PC-3 (cell line): Measurements from ENCODE around the gene SEC22A. TPM values are rescaled to one million over a fixed set of nuclear protein-coding genes. Genes with fewer than 3 reads are reported as not detected.
A peak's percentile ranks its signal among the peaks of the same experiment; 100 is the strongest.

Source experiments
- ATAC-seq: fragments of 200-7000 bp; cut with Tn5 transposase; 2 replicates; pipeline ENCODE4 v1.9.1; 2020; ENCODE audit warnings: mild to moderate bottlenecking, moderate library complexity
- BruUV-seq: library from RNA; stranded (reverse); fragments of 400-500 nt; replicated peaks from 2 replicates; lab custom pipeline; 2021; lab: Mats Ljungman, UMichigan
- CTCF ChIA-PET: fragments of 300-600 bp; sonication (Branson Sonifier 250); formaldehyde crosslinking; loops from one replicate; lab custom pipeline; 2022; ENCODE audit warnings: antibody characterized with exemption; lab: Charles Lee
- POLR2A ChIA-PET: fragments of 300-600 bp; sonication (Branson Sonifier 250); formaldehyde crosslinking; loops from one replicate; lab custom pipeline; 2022; ENCODE audit warnings: antibody characterized with exemption; ENCODE audit not compliant: unreplicated experiment; lab: Charles Lee
- DNase-seq: peaks from one replicate; pipeline ENCODE4 v3.0.0-alpha.2; 2015
- H2AFZ ChIP-seq: fragments of 300-600 bp; sonication (generic); 2 replicates; pipeline ENCODE4 v1.6.0; 2016; ENCODE audit warnings: antibody characterized with exemption, low read length
- H3F3A ChIP-seq: fragments of 300-600 bp; sonication (generic); one replicate; pipeline ENCODE4 v1.6.0; 2017; ENCODE audit warnings: antibody characterized with exemption, low read length, control low read depth, mild to moderate bottlenecking; ENCODE audit not compliant: unreplicated experiment
- H3K27ac ChIP-seq: fragments of 300-600 bp; sonication (generic); 2 replicates; pipeline ENCODE4 v1.5.1; 2016; ENCODE audit warnings: mild to moderate bottlenecking, low read length
- H3K27me3 ChIP-seq: fragments of 300-600 bp; sonication (generic); 2 replicates; pipeline ENCODE4 v1.6.1; 2016; ENCODE audit warnings: low read length, mixed read lengths
- H3K36me3 ChIP-seq: fragments of 300-600 bp; sonication (generic); 2 replicates; pipeline ENCODE4 v1.6.1; 2016; ENCODE audit warnings: low read depth, mixed run types, low read length, mixed read lengths
- H3K4me1 ChIP-seq: fragments of 300-600 bp; sonication (generic); 2 replicates; pipeline ENCODE4 v1.5.1; 2016; ENCODE audit warnings: low read length; ENCODE audit not compliant: insufficient read depth
- H3K4me2 ChIP-seq: fragments of 300-600 bp; sonication (generic); 2 replicates; pipeline ENCODE4 v1.6.0; 2016; ENCODE audit warnings: low read length
- H3K4me3 ChIP-seq: fragments of 300-600 bp; sonication (generic); 2 replicates; pipeline ENCODE4 v1.5.1; 2016; ENCODE audit warnings: mild to moderate bottlenecking, low read length, mixed read lengths
- H3K79me2 ChIP-seq: fragments of 300-600 bp; sonication (generic); 2 replicates; pipeline ENCODE4 v1.6.1; 2017; ENCODE audit warnings: low read length, mixed read lengths
- H3K9ac ChIP-seq: fragments of 300-600 bp; sonication (generic); 2 replicates; pipeline ENCODE4 v1.6.0; 2016; ENCODE audit warnings: mild to moderate bottlenecking, low read length
- H3K9me2 ChIP-seq: fragments of 300-600 bp; sonication (generic); replicated peaks from 2 replicates; pipeline ENCODE4 v1.6.1; 2016; ENCODE audit warnings: mixed run types, low read length, mixed read lengths
- H3K9me3 ChIP-seq: fragments of 300-600 bp; sonication (generic); 2 replicates; pipeline ENCODE4 v1.6.1; 2016; ENCODE audit warnings: low read length, mixed read lengths
- H4K20me1 ChIP-seq: fragments of 300-600 bp; sonication (generic); 2 replicates; pipeline ENCODE4 v1.6.1; 2016; ENCODE audit warnings: low read length, mixed read lengths
- CTCF ChIP-seq: fragments of 300-600 bp; sonication (generic); conservative IDR thresholded peaks from 2 replicates; pipeline ENCODE4 v1.5.1; 2017; ENCODE audit warnings: antibody characterized with exemption, low read depth, mild to moderate bottlenecking, low read length
- EZH2 ChIP-seq: fragments of 300-600 bp; sonication (generic); IDR thresholded peaks from one replicate; pipeline ENCODE4 v1.6.1; 2017; ENCODE audit warnings: antibody characterized with exemption, mild to moderate bottlenecking, low read length; ENCODE audit not compliant: unreplicated experiment
- EZH2phosphoT487 ChIP-seq: fragments of 300-600 bp; sonication (generic); IDR thresholded peaks from 2 replicates; pipeline ENCODE4 v1.6.1; 2018; ENCODE audit warnings: mild to moderate bottlenecking, antibody characterized with exemption, low read length, borderline replicate concordance
- intact Hi-C: fragments of 100-400 bp; cut with micrococcal nuclease; formaldehyde crosslinking; loops from 2 replicates; pipeline ENCODE4 v1.9.0; 2023
- total RNA-seq: library from RNA; depleted of rRNA; stranded (reverse); fragments of >200 nt; gene quantifications from 2 replicates; pipeline ENCODE4 v1.2.3, GENCODE V29; 2014

The SEC22A gene
- total RNA-seq, 1 experiment from 2014 or later = 37.9 TPM

- Histone ChIP-seq H3K36me3 (no peaks in the 10 kb centered on the region), H3K79me2 (no peaks in the 10 kb centered on the region), H3K4me3 (no peak overlapping the region), H2AFZ (no peak overlapping the region), H3K9ac (no peak overlapping the region), H3K4me2 (no peak overlapping the region), H4K20me1 (no peaks in the 10 kb centered on the region), H3K9me3 (no peaks in the 10 kb centered on the region), H3F3A (no peaks in the 10 kb centered on the region), H3K9me2 (no peaks in the 10 kb centered on the region), H3K4me1 (peaks cover 13% of the 10 kb centered on the region; the same call in 1 of the 2 replicates), H3K27me3 (peaks cover 21% of the 10 kb centered on the region), H3K27ac (no peak overlapping the region)
- intact Hi-C loops = no loop called here
- ATAC-seq (peak; percentile 86), DNase-seq (peak; percentile 83)
- ChIA-PET CTCF (interaction anchor here (0.6 kb wide), 1 partner anchor 497 kb away, joined by 5 read pairs; no protein-coding TSS in a partner anchor), POLR2A (no interaction called here)
- TF ChIP-seq EZH2phosphoT487 (no peak), EZH2 (no peak), CTCF (peak; percentile 93)
- no TSS peak for BruUV-seq
These were observed 84.7 kb downstream of the SEC22A start for GRCh38 chr3:123286308-123287023.

- Histone ChIP-seq H2AFZ (no peak overlapping the region), H3K9me3 (no peaks in the 10 kb centered on the region), H4K20me1 (no peaks in the 10 kb centered on the region), H3K36me3 (no peaks in the 10 kb centered on the region), H3K79me2 (no peaks in the 10 kb centered on the region), H3K9ac (no peak overlapping the region), H3F3A (no peaks in the 10 kb centered on the region), H3K4me1 (peaks cover 13% of the 10 kb centered on the region; the same call in 1 of the 2 replicates), H3K4me2 (no peak overlapping the region), H3K27ac (no peak overlapping the region), H3K4me3 (no peak overlapping the region), H3K9me2 (no peaks in the 10 kb centered on the region), H3K27me3 (peaks cover 30% of the 10 kb centered on the region)
- ATAC-seq (no peak), DNase-seq (no peak)
- TF ChIP-seq EZH2 = no peak
- TF ChIP-seq CTCF = no peak
- TF ChIP-seq EZH2phosphoT487 = no peak
- ChIA-PET POLR2A (no interaction called here), CTCF (no interaction called here)
- no TSS peak for BruUV-seq
- intact Hi-C loops = no loop called here
These were observed 85.6 kb downstream of the SEC22A start for GRCh38 chr3:123287051-123287961.
